Measurements from ENCODE around the gene BLOC1S1. TPM values are rescaled to one million over a fixed set of nuclear protein-coding genes. Genes with fewer than 3 reads are reported as not detected.

BLOC1S1 gene
- total and polyA plus RNA-seq, 12 donors, result 68.3 to 515 (median 105) TPM

GRCh38 chr12:55733021-55733555 lies 17.2 kb downstream of the BLOC1S1 start:
- Histone ChIP-seq H3K9me3 (no peaks in the 10 kb centered on the region), H3K4me3 (no peak overlapping the region), H3K36me3 (no peaks in the 10 kb centered on the region), H3K4me1 (peaks cover 12 to 37% (median 31%) of the 10 kb centered on the region in 9 donors), H3K27ac (no peak overlapping the region), H3K27me3 (no peaks in the 10 kb centered on the region)
- intact Hi-C loops (cut with DNase I), result loop anchor here in 4 of 10 donors (10.0 kb wide), 4 partner anchors 202 to 382 kb away; partner anchors contain the start of genes DGKA (in 1 of the 4), RPL41 (in 1 of the 4), RPS26 (in 1 of the 4) and ZC3H10 (in 1 of the 4)
- ATAC-seq (no peak), DNase-seq (no peak)
- WGBS, 2 donors, result 85 to 88% methylated on average over 14 of the region's 14 CpGs
- TF ChIP-seq CTCF (IDR thresholded peaks at IDR 0.05), result no peak

DNA sequence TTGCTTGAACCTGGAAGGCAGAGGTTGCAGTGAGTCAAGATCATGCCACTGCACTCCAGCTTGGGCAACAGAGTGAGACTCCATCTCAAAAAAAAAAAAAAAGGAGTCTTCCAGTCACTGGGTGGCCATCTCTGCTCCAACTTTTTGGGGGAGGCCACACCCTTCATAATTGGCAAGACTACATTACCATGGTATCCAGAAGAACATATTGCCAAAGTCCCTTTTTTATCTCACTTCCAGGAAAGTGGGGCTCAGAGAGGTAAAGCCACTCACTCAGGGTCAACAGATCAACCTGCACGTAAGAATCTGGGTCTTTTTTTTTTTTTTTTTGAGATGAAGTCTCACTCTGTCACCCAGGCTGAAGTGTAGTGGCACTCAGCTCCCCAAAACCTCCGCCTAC lies 18.0 kb downstream of the BLOC1S1 start:
- peaks cover 15 to 42% (median 35%) of the 10 kb centered on the region in 9 donors for H3K4me1 ChIP-seq

DNA sequence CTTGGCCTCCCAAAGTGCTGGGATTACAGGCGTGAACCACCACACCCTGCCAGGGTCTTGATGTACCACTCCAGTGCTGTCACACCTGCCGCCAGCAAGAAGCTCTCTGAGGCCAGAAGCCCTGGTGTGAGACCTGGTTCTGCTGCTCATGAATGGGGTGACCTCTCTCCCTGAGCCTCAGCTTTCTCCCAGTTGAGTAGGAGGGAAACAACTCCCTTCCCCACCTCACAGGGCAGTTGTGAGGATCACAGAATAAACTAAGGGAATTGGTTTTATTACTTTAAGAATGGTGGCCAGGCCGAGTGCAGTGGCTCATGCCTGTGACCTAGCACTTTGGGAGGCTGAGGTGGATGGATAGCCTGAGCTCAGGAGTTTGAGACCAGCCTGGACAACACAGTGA lies 18.7 kb downstream of the BLOC1S1 start:
- TF ChIP-seq CTCF (IDR thresholded peaks at IDR 0.05), result no peak
- Histone ChIP-seq H3K4me1 (peaks cover 15 to 41% (median 35%) of the 10 kb centered on the region in 9 donors), H3K27ac (no peak overlapping the region), H3K36me3 (no peaks in the 10 kb centered on the region), H3K27me3 (no peaks in the 10 kb centered on the region), H3K4me3 (no peak overlapping the region), H3K9me3 (no peaks in the 10 kb centered on the region)
- DNase-seq (no peak), ATAC-seq (no peak)
- intact Hi-C loops (cut with DNase I), result loop anchor here in 4 of 10 donors (10.0 kb wide), 4 partner anchors 200 to 380 kb away; partner anchors contain the start of genes DGKA (in 1 of the 4), RPL41 (in 1 of the 4), RPS26 (in 1 of the 4) and ZC3H10 (in 1 of the 4)
- WGBS, 2 donors, result 95 to 99% methylated on average over 3 of the region's 3 CpGs

More for the DNA sequence above, 18.0 kb downstream of the BLOC1S1 start:
- Histone ChIP-seq H3K27me3 (no peaks in the 10 kb centered on the region), H3K4me3 (no peak overlapping the region), H3K36me3 (no peaks in the 10 kb centered on the region), H3K9me3 (no peaks in the 10 kb centered on the region), H3K27ac (no peak overlapping the region)
- no peak for TF ChIP-seq CTCF (IDR thresholded peaks at IDR 0.05)
- intact Hi-C loops (cut with DNase I), result loop anchor here in 4 of 10 donors (10.0 kb wide), 4 partner anchors 201 to 381 kb away; partner anchors contain the start of genes DGKA (in 1 of the 4), RPL41 (in 1 of the 4), RPS26 (in 1 of the 4) and ZC3H10 (in 1 of the 4)
- 81 to 89% methylated on average over 2 of the region's 2 CpGs for WGBS, 2 donors
- DNase-seq (no peak), ATAC-seq (no peak)

GRCh38 chr12:55736076-55736475 lies 20.2 kb downstream of the BLOC1S1 start:
- Histone ChIP-seq H3K36me3 (no peaks in the 10 kb centered on the region), H3K4me1 (peaks cover 8 to 29% (median 20%) of the 10 kb centered on the region in 9 donors), H3K27ac (no peak overlapping the region), H3K9me3 (no peaks in the 10 kb centered on the region), H3K27me3 (no peaks in the 10 kb centered on the region), H3K4me3 (no peak overlapping the region)
- ATAC-seq (no peak), DNase-seq (no peak)
- 69 to 74% methylated on average over 3 of the region's 3 CpGs for WGBS, 2 donors
- intact Hi-C loops (cut with DNase I), result loop anchor here in 8 of 10 donors (2.0 to 10.0 kb wide), 11 partner anchors 54 to 379 kb away; partner anchors contain the start of genes DGKA (in 1 of the 8), ORMDL2 (in 1 of the 8), RPL41 (in 1 of the 8) and RPS26 (in 1 of the 8)
- TF ChIP-seq CTCF (IDR thresholded peaks at IDR 0.05), result no peak
